SK-N-SH treated with all-trans-retinoic acid at 6 μM for 48 hours (cell line): ENCODE results near the gene NMRK2.

Source experiments
- ATAC-seq: fragments of 200-7000 bp; cut with Tn5 transposase; 3 replicates; pipeline ENCODE4 v1.9.1; 2020; ENCODE audit warnings: mild to moderate bottlenecking, moderate library complexity
- ARNTL ChIP-seq: fragments of 450-650 bp; formaldehyde crosslinking; IDR thresholded peaks from 2 replicates; pipeline ENCODE4 v1.5.0; 2020; ENCODE audit warnings: low read depth, mild to moderate bottlenecking, moderate library complexity, borderline replicate concordance
- BACH2 ChIP-seq: fragments of 250-450 bp; sonication (Bioruptor Pico); IDR thresholded peaks from 2 replicates; pipeline ENCODE4 v1.9.0; 2021; ENCODE audit warnings: mild to moderate bottlenecking, borderline replicate concordance
- CSDC2 ChIP-seq: fragments of 250-450 bp; sonication (Bioruptor Pico); IDR thresholded peaks from 2 replicates; pipeline ENCODE4 v1.5.0; 2020; ENCODE audit warnings: mild to moderate bottlenecking, moderate library complexity
- ESRRG ChIP-seq: fragments of 250-450 bp; sonication (Bioruptor Pico); IDR thresholded peaks from 2 replicates; pipeline ENCODE4 v1.6.1; 2021; ENCODE audit warnings: mild to moderate bottlenecking
- GLIS3 ChIP-seq: fragments of 250-450 bp; sonication (Bioruptor Pico); IDR thresholded peaks from 2 replicates; pipeline ENCODE4 v1.5.0; 2020; ENCODE audit warnings: mild to moderate bottlenecking, moderate library complexity
- ISL1 ChIP-seq: fragments of 250-450 bp; sonication (Bioruptor Pico); IDR thresholded peaks from 2 replicates; pipeline ENCODE4 v2.1.2; 2022; ENCODE audit warnings: mild to moderate bottlenecking, moderate library complexity
- OSR1 ChIP-seq: fragments of 250-450 bp; sonication (Bioruptor Pico); IDR thresholded peaks from 2 replicates; pipeline ENCODE4 v1.8.0; 2022; ENCODE audit warnings: moderate library complexity, mild to moderate bottlenecking, inconsistent platforms
- PPARA ChIP-seq: fragments of 250-450 bp; sonication (Bioruptor Pico); IDR thresholded peaks from 2 replicates; pipeline ENCODE4 v1.5.0; 2020; ENCODE audit warnings: mild to moderate bottlenecking, borderline replicate concordance
- SNAI2 ChIP-seq: fragments of 250-450 bp; sonication (Bioruptor Pico); IDR thresholded peaks from 2 replicates; pipeline ENCODE4 v1.5.0; 2020; ENCODE audit warnings: mild to moderate bottlenecking, moderate library complexity
- TCF4 ChIP-seq: fragments of 250-450 bp; sonication (Bioruptor Pico); IDR thresholded peaks from 2 replicates; pipeline ENCODE4 v1.8.0; 2021; ENCODE audit warnings: mild to moderate bottlenecking, moderate library complexity, borderline replicate concordance
- TOX ChIP-seq: fragments of 250-450 bp; sonication (Bioruptor Pico); IDR thresholded peaks from 2 replicates; pipeline ENCODE4 v1.8.0; 2021; ENCODE audit warnings: mild to moderate bottlenecking, moderate library complexity, borderline replicate concordance
- ZFP3 ChIP-seq: fragments of 250-450 bp; sonication (Bioruptor Pico); IDR thresholded peaks from 2 replicates; pipeline ENCODE4 v1.5.0; 2020; ENCODE audit warnings: mild to moderate bottlenecking, moderate library complexity
- ZFP30 ChIP-seq: fragments of 450-650 bp; formaldehyde crosslinking; IDR thresholded peaks from 2 replicates; pipeline ENCODE4 v1.5.0; 2022; ENCODE audit warnings: mild to moderate bottlenecking, moderate library complexity
- ZNF565 ChIP-seq: fragments of 450-650 bp; formaldehyde crosslinking; conservative IDR thresholded peaks from 2 replicates; pipeline ENCODE4 v1.5.0; 2020; ENCODE audit warnings: low read depth, mild to moderate bottlenecking, moderate library complexity
- ZNF70 ChIP-seq: fragments of 450-650 bp; formaldehyde crosslinking; IDR thresholded peaks from 2 replicates; pipeline ENCODE4 v1.5.0; 2020; ENCODE audit warnings: mild to moderate bottlenecking, moderate library complexity
- ZNF8 ChIP-seq: fragments of 450-650 bp; formaldehyde crosslinking; IDR thresholded peaks from 2 replicates; pipeline ENCODE4 v1.5.0; 2020; ENCODE audit warnings: mild to moderate bottlenecking, moderate library complexity
- TF ChIP-seq, protein P1 (sequence below): fragments of 250-450 bp; sonication (Bioruptor Pico); IDR thresholded peaks from 2 replicates; pipeline ENCODE4 v1.8.0; 2021; ENCODE audit warnings: low read depth, mild to moderate bottlenecking, moderate library complexity, borderline replicate concordance
- TF ChIP-seq, protein P2 (sequence below): fragments of 250-450 bp; sonication (Bioruptor Pico); IDR thresholded peaks from 2 replicates; pipeline ENCODE4 v1.5.0; 2020; ENCODE audit warnings: mild to moderate bottlenecking, moderate library complexity
- TF ChIP-seq, protein P3 (sequence below): fragments of 250-450 bp; sonication (Bioruptor Pico); IDR thresholded peaks from 2 replicates; pipeline ENCODE4 v1.5.1; 2021; ENCODE audit warnings: mild to moderate bottlenecking, moderate library complexity
- TF ChIP-seq, protein P4 (sequence below): fragments of 250-450 bp; sonication (Bioruptor Pico); IDR thresholded peaks from 2 replicates; pipeline ENCODE4 v1.8.0; 2020; ENCODE audit warnings: mild to moderate bottlenecking, moderate library complexity, borderline replicate concordance
- TF ChIP-seq, protein P5 (sequence below): fragments of 250-450 bp; sonication (Bioruptor Pico); IDR thresholded peaks from 2 replicates; pipeline ENCODE4 v1.5.1; 2020; ENCODE audit warnings: low read depth, mild to moderate bottlenecking, moderate library complexity

Gene NMRK2

DNA sequence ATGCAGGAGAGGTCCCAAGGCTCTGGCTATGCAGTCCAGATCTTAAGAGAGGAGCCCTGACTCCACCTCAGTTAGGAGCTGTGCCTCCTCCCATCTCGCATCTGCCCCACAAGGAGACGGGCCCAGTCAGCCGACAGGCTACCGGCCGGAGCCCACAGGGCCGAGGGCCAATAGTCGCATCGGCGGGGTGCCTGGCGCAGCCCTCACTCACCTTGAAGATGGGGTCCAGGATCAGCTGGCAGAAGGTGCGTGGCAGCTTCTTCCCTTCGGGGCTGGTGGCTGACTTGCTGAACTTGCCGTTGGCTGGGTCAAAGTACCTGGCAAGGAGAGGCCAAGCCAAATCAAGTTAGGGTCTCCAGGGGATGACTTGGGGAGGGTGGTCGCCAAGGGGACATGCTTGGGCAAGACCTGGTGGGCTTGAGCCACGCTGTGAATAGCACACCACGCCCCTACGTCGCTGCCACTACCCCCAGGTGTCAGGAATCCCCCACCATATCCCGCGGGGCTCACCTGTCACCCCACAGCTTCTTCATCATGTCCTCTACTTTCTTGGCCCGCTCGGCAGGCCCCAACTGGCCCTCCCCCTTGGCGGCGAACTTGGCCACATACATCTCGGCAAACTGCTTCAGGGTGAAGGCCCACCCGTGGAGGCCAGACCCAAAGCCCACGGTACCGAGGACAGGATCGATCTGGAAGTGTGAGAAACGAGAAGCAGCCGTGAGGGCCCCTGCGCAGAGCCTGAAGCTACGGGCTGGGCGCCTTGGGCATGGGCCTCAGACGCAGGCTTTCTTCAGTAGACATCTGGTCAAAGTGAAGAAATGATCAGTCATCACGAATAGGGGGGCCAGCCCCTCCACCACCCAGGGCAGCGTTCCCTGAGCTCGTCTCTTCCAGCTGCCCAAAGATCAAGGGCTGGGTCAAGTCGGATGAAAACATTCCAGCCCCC lies 49.1 kb downstream of the NMRK2 start:
- TF ChIP-seq, protein P1, sequence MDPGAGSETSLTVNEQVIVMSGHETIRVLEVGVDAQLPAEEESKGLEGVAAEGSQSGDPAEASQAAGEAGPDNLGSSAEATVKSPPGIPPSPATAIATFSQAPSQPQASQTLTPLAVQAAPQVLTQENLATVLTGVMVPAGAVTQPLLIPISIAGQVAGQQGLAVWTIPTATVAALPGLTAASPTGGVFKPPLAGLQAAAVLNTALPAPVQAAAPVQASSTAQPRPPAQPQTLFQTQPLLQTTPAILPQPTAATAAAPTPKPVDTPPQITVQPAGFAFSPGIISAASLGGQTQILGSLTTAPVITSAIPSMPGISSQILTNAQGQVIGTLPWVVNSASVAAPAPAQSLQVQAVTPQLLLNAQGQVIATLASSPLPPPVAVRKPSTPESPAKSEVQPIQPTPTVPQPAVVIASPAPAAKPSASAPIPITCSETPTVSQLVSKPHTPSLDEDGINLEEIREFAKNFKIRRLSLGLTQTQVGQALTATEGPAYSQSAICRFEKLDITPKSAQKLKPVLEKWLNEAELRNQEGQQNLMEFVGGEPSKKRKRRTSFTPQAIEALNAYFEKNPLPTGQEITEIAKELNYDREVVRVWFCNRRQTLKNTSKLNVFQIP (CRISPR knock-in tag) = no peak
- TF ChIP-seq ISL1 (CRISPR knock-in tag) = no peak
- no peak for TF ChIP-seq GLIS3
- no peak for TF ChIP-seq ARNTL (CRISPR knock-in tag)
- no peak for TF ChIP-seq OSR1 (CRISPR knock-in tag)
- TF ChIP-seq ZNF70 (CRISPR knock-in tag) = no peak
- TF ChIP-seq ZNF8 = no peak
- no peak for TF ChIP-seq ESRRG (CRISPR knock-in tag)
- TF ChIP-seq TOX (CRISPR knock-in tag) = no peak
- TF ChIP-seq ZFP30 (CRISPR knock-in tag) = no peak
- no peak for TF ChIP-seq ZFP3 (CRISPR knock-in tag)
- TF ChIP-seq, protein P2, sequence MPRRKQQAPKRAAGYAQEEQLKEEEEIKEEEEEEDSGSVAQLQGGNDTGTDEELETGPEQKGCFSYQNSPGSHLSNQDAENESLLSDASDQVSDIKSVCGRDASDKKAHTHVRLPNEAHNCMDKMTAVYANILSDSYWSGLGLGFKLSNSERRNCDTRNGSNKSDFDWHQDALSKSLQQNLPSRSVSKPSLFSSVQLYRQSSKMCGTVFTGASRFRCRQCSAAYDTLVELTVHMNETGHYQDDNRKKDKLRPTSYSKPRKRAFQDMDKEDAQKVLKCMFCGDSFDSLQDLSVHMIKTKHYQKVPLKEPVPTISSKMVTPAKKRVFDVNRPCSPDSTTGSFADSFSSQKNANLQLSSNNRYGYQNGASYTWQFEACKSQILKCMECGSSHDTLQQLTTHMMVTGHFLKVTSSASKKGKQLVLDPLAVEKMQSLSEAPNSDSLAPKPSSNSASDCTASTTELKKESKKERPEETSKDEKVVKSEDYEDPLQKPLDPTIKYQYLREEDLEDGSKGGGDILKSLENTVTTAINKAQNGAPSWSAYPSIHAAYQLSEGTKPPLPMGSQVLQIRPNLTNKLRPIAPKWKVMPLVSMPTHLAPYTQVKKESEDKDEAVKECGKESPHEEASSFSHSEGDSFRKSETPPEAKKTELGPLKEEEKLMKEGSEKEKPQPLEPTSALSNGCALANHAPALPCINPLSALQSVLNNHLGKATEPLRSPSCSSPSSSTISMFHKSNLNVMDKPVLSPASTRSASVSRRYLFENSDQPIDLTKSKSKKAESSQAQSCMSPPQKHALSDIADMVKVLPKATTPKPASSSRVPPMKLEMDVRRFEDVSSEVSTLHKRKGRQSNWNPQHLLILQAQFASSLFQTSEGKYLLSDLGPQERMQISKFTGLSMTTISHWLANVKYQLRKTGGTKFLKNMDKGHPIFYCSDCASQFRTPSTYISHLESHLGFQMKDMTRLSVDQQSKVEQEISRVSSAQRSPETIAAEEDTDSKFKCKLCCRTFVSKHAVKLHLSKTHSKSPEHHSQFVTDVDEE (CRISPR knock-in tag) = no peak
- TF ChIP-seq SNAI2 (CRISPR knock-in tag) = no peak
- no peak for TF ChIP-seq PPARA (CRISPR knock-in tag)
- TF ChIP-seq BACH2 = no peak
- no peak for TF ChIP-seq CSDC2 (CRISPR knock-in tag)
- TF ChIP-seq, protein P3, sequence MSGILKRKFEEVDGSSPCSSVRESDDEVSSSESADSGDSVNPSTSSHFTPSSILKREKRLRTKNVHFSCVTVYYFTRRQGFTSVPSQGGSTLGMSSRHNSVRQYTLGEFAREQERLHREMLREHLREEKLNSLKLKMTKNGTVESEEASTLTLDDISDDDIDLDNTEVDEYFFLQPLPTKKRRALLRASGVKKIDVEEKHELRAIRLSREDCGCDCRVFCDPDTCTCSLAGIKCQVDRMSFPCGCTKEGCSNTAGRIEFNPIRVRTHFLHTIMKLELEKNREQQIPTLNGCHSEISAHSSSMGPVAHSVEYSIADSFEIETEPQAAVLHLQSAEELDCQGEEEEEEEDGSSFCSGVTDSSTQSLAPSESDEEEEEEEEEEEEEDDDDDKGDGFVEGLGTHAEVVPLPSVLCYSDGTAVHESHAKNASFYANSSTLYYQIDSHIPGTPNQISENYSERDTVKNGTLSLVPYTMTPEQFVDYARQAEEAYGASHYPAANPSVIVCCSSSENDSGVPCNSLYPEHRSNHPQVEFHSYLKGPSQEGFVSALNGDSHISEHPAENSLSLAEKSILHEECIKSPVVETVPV (CRISPR knock-in tag) = no peak
- TF ChIP-seq, protein P4, sequence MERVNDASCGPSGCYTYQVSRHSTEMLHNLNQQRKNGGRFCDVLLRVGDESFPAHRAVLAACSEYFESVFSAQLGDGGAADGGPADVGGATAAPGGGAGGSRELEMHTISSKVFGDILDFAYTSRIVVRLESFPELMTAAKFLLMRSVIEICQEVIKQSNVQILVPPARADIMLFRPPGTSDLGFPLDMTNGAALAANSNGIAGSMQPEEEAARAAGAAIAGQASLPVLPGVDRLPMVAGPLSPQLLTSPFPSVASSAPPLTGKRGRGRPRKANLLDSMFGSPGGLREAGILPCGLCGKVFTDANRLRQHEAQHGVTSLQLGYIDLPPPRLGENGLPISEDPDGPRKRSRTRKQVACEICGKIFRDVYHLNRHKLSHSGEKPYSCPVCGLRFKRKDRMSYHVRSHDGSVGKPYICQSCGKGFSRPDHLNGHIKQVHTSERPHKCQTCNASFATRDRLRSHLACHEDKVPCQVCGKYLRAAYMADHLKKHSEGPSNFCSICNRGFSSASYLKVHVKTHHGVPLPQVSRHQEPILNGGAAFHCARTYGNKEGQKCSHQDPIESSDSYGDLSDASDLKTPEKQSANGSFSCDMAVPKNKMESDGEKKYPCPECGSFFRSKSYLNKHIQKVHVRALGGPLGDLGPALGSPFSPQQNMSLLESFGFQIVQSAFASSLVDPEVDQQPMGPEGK = no peak
- no peak for ATAC-seq

DNA sequence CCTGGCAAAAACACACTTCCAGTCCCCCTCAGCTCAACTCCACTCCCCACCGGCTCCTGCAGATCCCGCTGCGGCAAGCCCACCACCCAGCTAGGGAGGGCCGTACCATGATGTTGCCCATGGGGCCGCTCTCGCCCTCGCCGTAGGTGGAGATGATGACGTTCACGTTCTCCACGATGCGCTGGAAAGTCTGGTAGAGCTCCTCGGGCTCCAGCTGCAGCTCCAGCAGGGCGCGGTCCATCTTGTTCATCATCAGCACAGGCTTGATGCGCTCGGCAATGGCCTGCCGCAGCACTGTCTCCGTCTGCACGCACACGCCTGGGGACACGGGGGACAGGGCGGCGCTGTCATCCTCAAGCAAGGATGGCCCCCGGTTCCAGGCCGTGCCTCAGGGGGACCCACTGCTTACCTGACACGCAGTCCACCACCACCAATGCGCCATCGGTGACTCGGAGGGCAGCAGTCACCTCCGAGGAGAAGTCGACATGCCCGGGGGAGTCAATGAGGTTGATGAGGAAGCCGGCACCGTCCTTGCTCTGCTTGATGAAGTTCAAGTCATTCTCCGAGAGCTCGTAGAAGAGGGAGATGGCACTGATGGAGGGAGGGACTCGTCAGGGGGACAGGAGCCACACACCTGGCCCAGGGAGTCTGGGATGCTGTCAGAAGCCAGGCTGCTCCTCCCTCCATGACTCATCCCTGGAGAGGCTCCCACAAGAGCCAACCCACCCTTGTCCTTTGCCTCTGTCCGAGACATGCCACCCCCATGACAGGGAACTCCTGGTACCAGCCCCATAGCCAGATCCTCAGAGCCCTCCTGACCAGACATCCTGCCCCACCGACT lies 50.1 kb downstream of the NMRK2 start:
- peak; percentile 11 for ATAC-seq
- TF ChIP-seq ESRRG (CRISPR knock-in tag) = no peak
- TF ChIP-seq ZFP3 (CRISPR knock-in tag) = no peak
- no peak for TF ChIP-seq CSDC2 (CRISPR knock-in tag)
- TF ChIP-seq ZNF565 (CRISPR knock-in tag) = no peak
- TF ChIP-seq, protein P1 (CRISPR knock-in tag) = no peak
- TF ChIP-seq OSR1 (CRISPR knock-in tag) = no peak
- TF ChIP-seq TCF4 = no peak
- no peak for TF ChIP-seq ZNF70 (CRISPR knock-in tag)
- TF ChIP-seq SNAI2 (CRISPR knock-in tag) = no peak
- TF ChIP-seq, protein P5, sequence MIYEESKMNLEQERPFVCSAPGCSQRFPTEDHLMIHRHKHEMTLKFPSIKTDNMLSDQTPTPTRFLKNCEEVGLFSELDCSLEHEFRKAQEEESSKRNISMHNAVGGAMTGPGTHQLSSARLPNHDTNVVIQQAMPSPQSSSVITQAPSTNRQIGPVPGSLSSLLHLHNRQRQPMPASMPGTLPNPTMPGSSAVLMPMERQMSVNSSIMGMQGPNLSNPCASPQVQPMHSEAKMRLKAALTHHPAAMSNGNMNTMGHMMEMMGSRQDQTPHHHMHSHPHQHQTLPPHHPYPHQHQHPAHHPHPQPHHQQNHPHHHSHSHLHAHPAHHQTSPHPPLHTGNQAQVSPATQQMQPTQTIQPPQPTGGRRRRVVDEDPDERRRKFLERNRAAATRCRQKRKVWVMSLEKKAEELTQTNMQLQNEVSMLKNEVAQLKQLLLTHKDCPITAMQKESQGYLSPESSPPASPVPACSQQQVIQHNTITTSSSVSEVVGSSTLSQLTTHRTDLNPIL (CRISPR knock-in tag) = no peak
- TF ChIP-seq BACH2 = no peak
- TF ChIP-seq PPARA (CRISPR knock-in tag) = no peak
